Ovary (tissue), 3 donors: ENCODE results near the gene PRPF4.

ENCODE experiments used
- EP300 ChIP-seq: sonication (generic); formaldehyde crosslinking; IDR thresholded peaks from one replicate; pipeline ENCODE4 v1.6.1; 2017; ENCODE audit warnings: antibody characterized with exemption
- POLR2A ChIP-seq: fragments of 450-650 bp; IDR thresholded peaks from one replicate; pipeline ENCODE4 v1.6.1; 2017; ENCODE audit warnings: antibody characterized with exemption, mild to moderate bottlenecking, moderate library complexity
- TF ChIP-seq, protein P1 (sequence below), 3 donors: fragments of 450-650 bp in 2 of 3; fragments of 200-600 bp in 1 of 3; IDR thresholded peaks; one replicate each; pipeline versions ENCODE4 v1.5.1 to v1.8.0; 2016 to 2022; ENCODE audit warnings: antibody characterized with exemption in 3 of 3, mild to moderate bottlenecking in 1 of 3
- donor health status: DM: no; HTN: no; CAD: no.

DNA sequence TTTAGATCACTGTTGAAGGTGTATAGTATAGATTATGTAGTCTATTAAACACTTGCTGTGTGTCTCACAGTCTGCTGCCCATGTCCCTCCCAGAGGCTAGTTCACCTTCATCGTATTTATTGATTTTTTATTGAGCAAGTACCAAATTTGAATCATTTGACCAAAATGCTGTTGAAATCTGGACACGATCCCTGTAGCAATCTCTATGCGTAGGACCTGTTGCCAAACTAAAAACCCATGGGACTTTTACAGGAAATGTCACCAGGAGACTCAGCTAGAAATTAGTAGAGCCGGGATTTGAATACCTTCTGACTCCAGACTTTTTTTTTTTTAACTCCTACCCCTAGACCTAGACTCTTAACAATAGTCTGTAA lies 36.6 kb upstream of the PRPF4 start:
- TF ChIP-seq POLR2A: no peak
- TF ChIP-seq, protein P1, sequence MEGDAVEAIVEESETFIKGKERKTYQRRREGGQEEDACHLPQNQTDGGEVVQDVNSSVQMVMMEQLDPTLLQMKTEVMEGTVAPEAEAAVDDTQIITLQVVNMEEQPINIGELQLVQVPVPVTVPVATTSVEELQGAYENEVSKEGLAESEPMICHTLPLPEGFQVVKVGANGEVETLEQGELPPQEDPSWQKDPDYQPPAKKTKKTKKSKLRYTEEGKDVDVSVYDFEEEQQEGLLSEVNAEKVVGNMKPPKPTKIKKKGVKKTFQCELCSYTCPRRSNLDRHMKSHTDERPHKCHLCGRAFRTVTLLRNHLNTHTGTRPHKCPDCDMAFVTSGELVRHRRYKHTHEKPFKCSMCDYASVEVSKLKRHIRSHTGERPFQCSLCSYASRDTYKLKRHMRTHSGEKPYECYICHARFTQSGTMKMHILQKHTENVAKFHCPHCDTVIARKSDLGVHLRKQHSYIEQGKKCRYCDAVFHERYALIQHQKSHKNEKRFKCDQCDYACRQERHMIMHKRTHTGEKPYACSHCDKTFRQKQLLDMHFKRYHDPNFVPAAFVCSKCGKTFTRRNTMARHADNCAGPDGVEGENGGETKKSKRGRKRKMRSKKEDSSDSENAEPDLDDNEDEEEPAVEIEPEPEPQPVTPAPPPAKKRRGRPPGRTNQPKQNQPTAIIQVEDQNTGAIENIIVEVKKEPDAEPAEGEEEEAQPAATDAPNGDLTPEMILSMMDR (IDR thresholded peaks at IDR 0.05): no peak
- TF ChIP-seq EP300: no peak
